ENCODE data around the gene ASB9. TPM values are rescaled to one million over a fixed set of nuclear protein-coding genes. Genes with fewer than 3 reads are reported as not detected.

Gene ASB9
- total and polyA plus RNA-seq, 2 of the 8 experiments (the other 6 are each of a cell fraction or from before 2014, with no cell fraction given): 0.54 to 1.2 TPM

- Histone ChIP-seq H2AFZ (ENCODE audit: low read length) (peak overlapping the region; percentile 85; the same call in 1 of the 2 replicates), H3K23ac (ENCODE audit: insufficient read length) (no peak overlapping the region), H3K4me3 (ENCODE audit: extremely low read depth in 1 of 4, insufficient read depth in 2 of 4, low read depth in 3 of 4, low read length in 4 of 4) (no peak overlapping the region), H3K9me3 (ENCODE audit: insufficient read depth in 2 of 2, low read depth in 1 of 2, low read length in 1 of 2) (no peaks in the 10 kb centered on the region), H2AK5ac (ENCODE audit: low read depth, low read length) (no peak overlapping the region), H4K5ac (ENCODE audit: insufficient read length, low read depth, low read length) (no peak overlapping the region), H3K4me2 (ENCODE audit: insufficient read depth in 1 of 2, low read depth in 2 of 2, low read length in 2 of 2) (no peak overlapping the region), H3K79me2 (ENCODE audit: control insufficient read depth in 1 of 2, insufficient read depth in 2 of 2, low read length in 2 of 2) (no peaks in the 10 kb centered on the region), H4K91ac (replicated peaks; ENCODE audit: insufficient read length, low read length) (no peak overlapping the region), H3K18ac (ENCODE audit: extremely low read depth, low read length) (no peak overlapping the region), H3K4ac (replicated peaks; ENCODE audit: insufficient read length, low read depth, low read length) (no peak overlapping the region), H2BK120ac (replicated peaks; ENCODE audit: low read depth, low read length) (no peak overlapping the region), H3K36me3 (ENCODE audit: control insufficient read depth in 2 of 4, insufficient read depth in 4 of 4, low read length in 3 of 4) (no peaks in the 10 kb centered on the region), H2BK20ac (ENCODE audit: low read length) (no peak overlapping the region), H3K14ac (ENCODE audit: insufficient read length) (no peak overlapping the region), H4K20me1 (replicated peaks in 1 of 2; ENCODE audit: control insufficient read depth in 1 of 2, insufficient read depth in 2 of 2, low read length in 2 of 2) (no peaks in the 10 kb centered on the region), H2BK12ac (ENCODE audit: low read depth, low read length) (no peak overlapping the region), H4K8ac (ENCODE audit: extremely low read depth, insufficient read depth, low read length) (no peak overlapping the region), H3K27me3 (replicated peaks in 1 of 4; ENCODE audit: control insufficient read depth in 3 of 4, extremely low read depth in 1 of 4, insufficient read depth in 3 of 4, low read length in 3 of 4) (no peaks in the 10 kb centered on the region), H3K79me1 (ENCODE audit: low read depth, low read length) (no peaks in the 10 kb centered on the region), H3K56ac (replicated peaks; ENCODE audit: insufficient read length, low read depth, low read length) (no peak overlapping the region), H3K4me1 (replicated peaks in 1 of 4; ENCODE audit: control insufficient read depth in 3 of 4, insufficient read depth in 4 of 4, low read length in 3 of 4) (no peaks in the 10 kb centered on the region), H3K23me2 (ENCODE audit: low read depth, low read length) (no peaks in the 10 kb centered on the region), H2BK15ac (ENCODE audit: low read length) (no peak overlapping the region), H2BK5ac (ENCODE audit: low read depth, low read length) (no peak overlapping the region), H3K27ac (ENCODE audit: low read depth, low read length) (no peak overlapping the region), H3K9ac (replicated peaks in 1 of 4; ENCODE audit: extremely low read depth in 1 of 4, low read depth in 3 of 4, low read length in 3 of 4) (no peak overlapping the region)
- ChIA-PET POLR2A (ENCODE audit: partially characterized antibody) (no interaction called here), CTCF (ENCODE audit: partially characterized antibody) (interaction anchor here (0.8 to 1.3 kb wide), 2 partner anchors 98 to 416 kb away, joined by 3 to 5 read pairs; no protein-coding TSS in a partner anchor)
- peak; percentile 69 for FAIRE-seq
- TF ChIP-seq USF2 (IDR thresholded peaks at IDR 0.05; ENCODE audit: low read length) (no peak), FOSL1 (IDR thresholded peaks at IDR 0.05; ENCODE audit: insufficient read depth, low read depth, low read length) (no peak), SAP30 (IDR thresholded peaks at IDR 0.05; ENCODE audit: insufficient read depth, insufficient replicate concordance, low read length) (no peak), TCF12 (IDR thresholded peaks at IDR 0.05; ENCODE audit: low read depth, low read length) (no peak), TEAD4 (IDR thresholded peaks at IDR 0.05; ENCODE audit: low read depth, low read length) (no peak), CHD1 (IDR thresholded peaks at IDR 0.05; ENCODE audit: low read depth, low read length) (no peak), SIX5 (IDR thresholded peaks at IDR 0.05; ENCODE audit: low read depth, low read length) (no peak), YY1 (IDR thresholded peaks at IDR 0.05; ENCODE audit: low read depth, low read length) (no peak), SP4 (IDR thresholded peaks at IDR 0.05; ENCODE audit: low read length) (no peak), SRF (IDR thresholded peaks at IDR 0.05; ENCODE audit: low read depth, low read length) (no peak), SUZ12 (IDR thresholded peaks at IDR 0.05; ENCODE audit: low read length) (no peak), RBBP5 (IDR thresholded peaks at IDR 0.05; ENCODE audit: borderline replicate concordance, low read depth, low read length) (no peak), E2F6 (IDR thresholded peaks at IDR 0.05) (no peak), ZNF274 (IDR thresholded peaks at IDR 0.05; ENCODE audit: borderline replicate concordance, extremely low read depth, low read length) (no peak)
- 97% methylated on average over 3 of the region's 3 CpGs; no CpG with 5 or more reads in 1 of the 2 experiments for WGBS, 2 experiments (ENCODE audit: extremely low coverage in 1 of 2, insufficient coverage in 1 of 2, insufficient read length in 1 of 2, insufficient replicate concordance in 2 of 2, low coverage in 1 of 2, low lambda C conversion rate in 2 of 2, missing lambda C conversion rate in 1 of 2)
- DNase-seq (ENCODE audit: low read depth in 1 of 2, low spot score in 2 of 2): no peak
Measured at GRCh38 chrX:15241301-15241700, 28.6 kb downstream of the ASB9 start.
